Measurements from ENCODE around the gene PPP1R36. TPM values are rescaled to one million over a fixed set of nuclear protein-coding genes. Genes with fewer than 3 reads are reported as not detected.

The PPP1R36 gene
- polyA plus RNA-seq, 2 of the 4 experiments (the other 2 are of a cell fraction): 0.47 to 0.48 TPM

GRCh38 chr14:64541972-64542835 lies 7.6 kb upstream of the PPP1R36 start:
- TF ChIP-seq HMGXB4 (CRISPR knock-in tag; IDR thresholded peaks at IDR 0.05; ENCODE audit: borderline replicate concordance) (no peak), NFE2L2 (conservative IDR thresholded peaks at IDR 0.05; ENCODE audit: low read length) (no peak), BCL3 (IDR thresholded peaks at IDR 0.05) (no peak), ZC3H11A (IDR thresholded peaks at IDR 0.05) (no peak)
- WGBS (ENCODE audit: missing lambda C conversion rate): 93% methylated on average over 61 of the region's 61 CpGs
- DNase-seq (ENCODE audit: low read depth in 1 of 2, low spot score in 1 of 2) (no peak), FAIRE-seq (no peak), ATAC-seq (no peak)
- ChIA-PET POLR2A (interaction anchor here (1.1 to 2.9 kb wide), 3 partner anchors 27 to 126 kb away, joined by 3 to 67 read pairs (median 3); no protein-coding TSS in a partner anchor), CTCF (interaction anchor here (0.9 to 12.4 kb wide), 7 partner anchors 14 to 219 kb away, joined by 3 to 182 read pairs (median 9); no protein-coding TSS in a partner anchor)
- Histone ChIP-seq H3K4me2 (peak overlapping the region; percentile 83), H3K4me3 (peak overlapping the region; percentile 45), H3K27ac (0 out of 6 replicates have a peak overlapping the region, but pooled peaks of 1 of the 2 experiments have one; percentile 18), H3K4me1 (peaks cover 22% of the 10 kb centered on the region; the same call in 2 of the 3 replicates), H3K9me3 (peaks cover 11% of the 10 kb centered on the region; the same call in 2 of the 3 replicates)

- peak overlapping the region; percentile 83 for H3K4me2 ChIP-seq
- ATAC-seq (no peak), FAIRE-seq (no peak), DNase-seq (ENCODE audit: low read depth in 1 of 2, low spot score in 1 of 2) (no peak)
- peaks cover 20% of the 10 kb centered on the region; the same call in 2 of the 3 replicates for H3K4me1 ChIP-seq
- peak overlapping the region; percentile 45 for H3K4me3 ChIP-seq
- TF ChIP-seq MAFK (IDR thresholded peaks at IDR 0.05; ENCODE audit: partially characterized antibody) (peak; percentile 82), BCL3 (IDR thresholded peaks at IDR 0.05) (no peak)
- H3K27ac ChIP-seq: peak overlapping the region; percentile 18; a peak in 1 of 6 replicates
- CTCF ChIA-PET: interaction anchor here (2.6 to 12.4 kb wide), 3 partner anchors 88 to 219 kb away, joined by 8 to 182 read pairs (median 9); no protein-coding TSS in a partner anchor
- WGBS (ENCODE audit: missing lambda C conversion rate): 36% methylated on average over 4 of the region's 4 CpGs
- POLR2A ChIA-PET: interaction anchor here (1.1 kb wide), 1 partner anchor 26 kb away, joined by 3 read pairs; no protein-coding TSS in a partner anchor
- H3K9me3 ChIP-seq: peaks cover 11% of the 10 kb centered on the region; the same call in 2 of the 3 replicates
These were observed 6.9 kb upstream of the PPP1R36 start for GRCh38 chr14:64542836-64543201.

- ChIA-PET CTCF (interaction anchor here (0.7 to 12.4 kb wide), 4 partner anchors 86 to 217 kb away, joined by 3 to 182 read pairs (median 8); no protein-coding TSS in a partner anchor), POLR2A (no interaction called here)
- FAIRE-seq: no peak
- peak overlapping the region; percentile 83 for H3K4me2 ChIP-seq
- H3K4me1 ChIP-seq: peaks cover 21% of the 10 kb centered on the region; the same call in 2 of the 3 replicates
- H3K27ac ChIP-seq: no peak overlapping the region
- no peak for DNase-seq (ENCODE audit: low read depth in 1 of 2, low spot score in 1 of 2)
- peak overlapping the region; percentile 45 for H3K4me3 ChIP-seq
- H3K9me3 ChIP-seq: peaks cover 11% of the 10 kb centered on the region; the same call in 2 of the 3 replicates
- TF ChIP-seq RFX5 (IDR thresholded peaks at IDR 0.05): no peak
- ATAC-seq: no peak
- 88% methylated on average over 5 of the region's 5 CpGs for WGBS (ENCODE audit: missing lambda C conversion rate)
These were observed 5.0 kb upstream of the PPP1R36 start for GRCh38 chr14:64544607-64545312.

GRCh38 chr14:64549016-64549415 lies 745 bp upstream of the PPP1R36 start:
- Histone ChIP-seq H3K4me2 (peak overlapping the region; percentile 49), H3K9me3 (no peaks in the 10 kb centered on the region), H3K4me1 (peaks cover 16% of the 10 kb centered on the region; the same call in 2 of the 3 replicates), H3K4me3 (no peak overlapping the region), H3K27ac (no peak overlapping the region)
- TF ChIP-seq PBX3 (IDR thresholded peaks at IDR 0.05): no peak
- TF ChIP-seq TP53 (CRISPR knock-in tag; IDR thresholded peaks at IDR 0.05): no peak
- TF ChIP-seq HDAC2 (IDR thresholded peaks at IDR 0.05): no peak
- TF ChIP-seq POLR2AphosphoS2 (conservative IDR thresholded peaks at IDR 0.05; ENCODE audit: low read length): no peak
- TF ChIP-seq EHMT2 (IDR thresholded peaks at IDR 0.05; ENCODE audit: low read depth): no peak
- TF ChIP-seq MAFK (IDR thresholded peaks at IDR 0.05; ENCODE audit: partially characterized antibody): peak; percentile 4
- WGBS (ENCODE audit: missing lambda C conversion rate): 93% methylated on average over 1 of the region's 1 CpG
- DNase-seq (ENCODE audit: low read depth in 1 of 2, low spot score in 1 of 2) (no peak), ATAC-seq (no peak), FAIRE-seq (no peak)
- POLR2A ChIA-PET: interaction anchor here (1.2 kb wide), 1 partner anchor 9 kb away, joined by 4 read pairs; the partner anchor contains the start of gene HSPA2
- CTCF ChIA-PET: interaction anchor here (1.0 to 1.7 kb wide), 4 partner anchors 8 to 343 kb away, joined by 3 to 7 read pairs (median 4); partner anchors contain the start of gene HSPA2

Measured in A549 (cell line).